C4-2B (cell line): ENCODE results near the gene CCDC34.

Experiments
- ZFX ChIP-seq: fragments of 450-650 bp; IDR thresholded peaks from 2 replicates; pipeline ENCODE4 v1.6.1; 2017
- TF ChIP-seq, protein P1 (sequence below): fragments of 450-650 bp; conservative IDR thresholded peaks from 2 replicates; pipeline ENCODE4 v1.5.1; 2017; ENCODE audit warnings: mild to moderate bottlenecking

DNA sequence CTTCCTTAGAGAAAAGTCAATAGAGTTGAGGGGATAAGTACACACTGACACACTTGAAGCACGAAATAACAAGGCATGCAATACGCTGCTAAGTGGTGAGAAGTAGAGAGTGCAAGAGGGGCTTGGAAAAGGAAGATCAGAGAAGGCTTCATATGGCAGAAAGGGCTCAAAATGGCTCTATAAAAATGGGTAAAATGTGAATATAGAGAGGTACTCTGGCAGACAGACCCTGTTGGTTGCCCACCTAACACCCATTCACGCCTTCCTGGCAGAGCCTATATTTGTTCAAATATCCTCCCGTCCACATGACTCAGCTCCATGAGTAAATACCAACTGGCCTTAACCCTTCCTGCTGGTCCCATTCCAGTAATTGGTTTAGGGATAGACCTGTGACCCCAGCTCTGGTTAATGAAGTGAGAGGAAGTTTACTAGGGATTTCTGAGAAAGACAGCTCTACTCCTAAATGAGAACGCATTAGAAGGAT lies 38.9 kb upstream of the CCDC34 start:
- TF ChIP-seq, protein P1, sequence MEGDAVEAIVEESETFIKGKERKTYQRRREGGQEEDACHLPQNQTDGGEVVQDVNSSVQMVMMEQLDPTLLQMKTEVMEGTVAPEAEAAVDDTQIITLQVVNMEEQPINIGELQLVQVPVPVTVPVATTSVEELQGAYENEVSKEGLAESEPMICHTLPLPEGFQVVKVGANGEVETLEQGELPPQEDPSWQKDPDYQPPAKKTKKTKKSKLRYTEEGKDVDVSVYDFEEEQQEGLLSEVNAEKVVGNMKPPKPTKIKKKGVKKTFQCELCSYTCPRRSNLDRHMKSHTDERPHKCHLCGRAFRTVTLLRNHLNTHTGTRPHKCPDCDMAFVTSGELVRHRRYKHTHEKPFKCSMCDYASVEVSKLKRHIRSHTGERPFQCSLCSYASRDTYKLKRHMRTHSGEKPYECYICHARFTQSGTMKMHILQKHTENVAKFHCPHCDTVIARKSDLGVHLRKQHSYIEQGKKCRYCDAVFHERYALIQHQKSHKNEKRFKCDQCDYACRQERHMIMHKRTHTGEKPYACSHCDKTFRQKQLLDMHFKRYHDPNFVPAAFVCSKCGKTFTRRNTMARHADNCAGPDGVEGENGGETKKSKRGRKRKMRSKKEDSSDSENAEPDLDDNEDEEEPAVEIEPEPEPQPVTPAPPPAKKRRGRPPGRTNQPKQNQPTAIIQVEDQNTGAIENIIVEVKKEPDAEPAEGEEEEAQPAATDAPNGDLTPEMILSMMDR = no peak
- no peak for TF ChIP-seq ZFX
